Fibroblast of the conjunctiva (primary cell): ENCODE measurements around the gene TPT1.
"Not testable (repeated sequence)": the region's sequence is repeated elsewhere in the genome, so short reads cannot be mapped to it uniquely, and the experiment has no call there.

Experiments used
- DNase-seq: peaks from one replicate; pipeline ENCODE4 v3.0.0-alpha.2; 2010; ENCODE audit warnings: low read depth

The TPT1 gene

GRCh38 chr13:45341034-45341798 is at the start of gene TPT1:
Gene TPT1 (minus strand): TSS chr13:45341183. CDS start chr13:45341069, 114 bp downstream.
- peak; percentile 99 for DNase-seq

- not testable (repeated sequence) for DNase-seq
Measured at GRCh38 chr13:45390348-45390747, 49.4 kb upstream of the TPT1 start.

GRCh38 chr13:45388664-45389063 is 47.7 kb upstream of the TPT1 start:
- no peak for DNase-seq

DNA sequence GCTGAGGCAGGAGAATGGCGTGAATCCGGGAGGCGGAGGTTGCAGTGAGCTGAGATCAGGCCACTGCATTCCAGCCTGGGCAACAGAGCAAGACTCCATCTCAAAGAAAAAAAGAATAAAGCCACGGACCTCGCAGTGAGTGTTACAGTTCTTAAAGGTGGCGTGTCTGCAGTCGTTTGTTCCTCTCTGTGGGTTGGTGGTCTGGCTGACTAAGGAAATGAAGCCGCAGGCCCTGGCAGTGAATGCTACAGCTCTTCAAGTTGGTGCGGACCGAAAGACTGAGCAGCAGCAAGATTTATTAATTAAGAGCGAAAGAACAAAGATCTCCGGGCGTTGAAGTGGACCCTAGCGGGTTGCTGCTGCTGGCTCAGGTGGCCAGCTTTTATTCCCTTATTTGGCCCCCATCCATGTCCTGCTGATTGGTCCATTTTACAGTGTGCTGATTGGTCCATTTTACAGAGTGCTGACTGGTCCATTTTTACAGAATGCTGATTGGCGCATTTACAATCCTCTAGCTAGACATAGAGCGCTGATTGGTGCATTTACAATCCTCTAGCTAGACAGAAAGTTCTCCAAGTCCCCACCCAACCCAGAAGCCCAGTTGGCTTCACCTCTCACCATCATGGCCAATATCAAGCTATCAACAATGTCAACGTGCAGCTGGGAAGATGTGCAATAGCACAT is 46.1 kb upstream of the TPT1 start:
- DNase-seq, result not testable (repeated sequence)

DNA sequence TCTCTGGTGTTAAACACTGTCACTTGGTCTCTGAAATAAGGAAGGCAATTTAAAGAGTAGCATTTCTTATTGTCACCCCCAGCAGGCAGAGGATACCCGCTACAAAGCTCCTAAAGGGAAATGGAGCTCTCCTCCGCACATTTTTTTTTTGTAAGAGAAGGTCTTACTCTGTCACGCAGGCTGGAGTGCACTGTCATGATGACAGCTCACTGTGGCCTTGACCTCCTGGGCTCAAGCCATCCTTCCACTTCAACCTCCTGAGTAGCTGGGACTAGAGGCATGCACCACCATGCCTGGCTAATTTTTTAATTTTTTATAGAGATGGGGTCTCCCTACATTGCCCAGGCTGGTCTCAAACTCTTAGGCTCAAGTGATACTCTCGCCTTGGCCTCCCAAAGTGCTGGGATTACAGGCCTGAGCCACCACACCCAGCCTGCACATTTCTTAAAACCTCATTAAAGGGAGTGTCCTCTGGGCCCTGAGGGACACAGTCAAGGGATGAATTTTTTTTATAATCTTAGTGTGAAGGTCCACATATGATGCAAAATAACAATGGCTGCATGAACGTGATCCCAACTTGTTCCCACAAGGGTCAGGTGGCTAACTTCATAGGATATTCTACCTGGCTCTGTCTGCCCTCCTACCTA is 45.0 kb upstream of the TPT1 start:
- DNase-seq, result no peak

GRCh38 chr13:45385320-45385719 is 44.3 kb upstream of the TPT1 start:
- DNase-seq, result no peak

DNA sequence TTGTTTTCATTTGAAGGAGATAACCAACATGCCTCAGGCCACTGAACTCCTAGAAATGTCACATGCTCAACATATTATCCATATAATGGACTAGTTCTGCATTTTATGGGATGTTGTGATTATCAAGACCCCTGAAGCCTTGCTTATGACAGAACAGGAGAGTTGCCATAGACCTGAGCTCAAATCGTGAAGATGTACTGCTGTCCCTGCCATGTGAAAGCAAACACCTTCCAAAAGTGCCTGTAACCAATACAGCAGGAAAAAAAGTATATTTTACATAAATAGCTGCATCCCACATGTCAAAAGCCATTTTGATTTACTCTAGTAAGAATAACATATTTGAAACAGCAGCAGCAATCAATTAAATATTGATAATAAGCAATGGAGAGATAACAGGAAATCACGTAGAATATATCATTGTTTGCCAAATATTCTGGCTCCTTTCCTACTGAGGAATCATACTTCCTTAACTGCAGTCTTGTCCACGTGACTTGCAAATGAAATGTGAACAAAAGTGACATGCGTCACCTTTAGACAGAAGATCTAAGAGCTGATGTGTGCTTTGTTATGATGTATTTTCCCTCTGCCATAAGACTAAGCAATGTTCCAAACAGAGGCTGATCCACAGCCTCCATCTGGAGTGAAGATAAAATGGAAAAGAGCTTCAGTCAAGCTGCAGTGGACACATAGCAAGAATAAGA is 43.6 kb upstream of the TPT1 start:
- DNase-seq, result no peak

GRCh38 chr13:45382739-45383138 is 41.8 kb upstream of the TPT1 start:
- not testable (repeated sequence) for DNase-seq

DNA sequence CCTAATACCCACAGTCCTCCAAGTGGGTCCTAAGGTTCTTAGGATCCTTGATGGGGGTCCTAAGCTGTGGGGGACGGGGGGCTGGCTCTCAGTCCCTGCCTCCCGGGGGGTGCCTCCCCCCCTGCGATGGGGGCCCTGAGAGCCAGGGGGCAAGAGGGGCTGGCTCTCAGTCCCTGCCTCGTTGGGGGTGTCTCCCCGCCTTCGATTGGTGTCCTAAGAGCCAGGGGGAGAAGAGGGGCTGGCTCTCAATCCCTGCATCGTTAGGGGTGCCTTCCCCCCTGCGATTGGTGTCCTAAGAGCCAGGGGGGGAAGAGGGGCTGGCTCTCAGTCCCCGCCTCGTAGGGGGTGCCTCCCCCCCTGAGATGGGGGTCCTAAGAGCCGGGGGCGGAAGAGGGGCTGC is 40.2 kb upstream of the TPT1 start:
- no peak for DNase-seq

- not testable (repeated sequence) for DNase-seq
Measured at GRCh38 chr13:45380708-45381107, 39.7 kb upstream of the TPT1 start.

GRCh38 chr13:45379516-45379915 is 38.5 kb upstream of the TPT1 start:
- DNase-seq, result not testable (repeated sequence)

- not testable (repeated sequence) for DNase-seq
Measured at GRCh38 chr13:45378786-45379185, 37.8 kb upstream of the TPT1 start.

DNA sequence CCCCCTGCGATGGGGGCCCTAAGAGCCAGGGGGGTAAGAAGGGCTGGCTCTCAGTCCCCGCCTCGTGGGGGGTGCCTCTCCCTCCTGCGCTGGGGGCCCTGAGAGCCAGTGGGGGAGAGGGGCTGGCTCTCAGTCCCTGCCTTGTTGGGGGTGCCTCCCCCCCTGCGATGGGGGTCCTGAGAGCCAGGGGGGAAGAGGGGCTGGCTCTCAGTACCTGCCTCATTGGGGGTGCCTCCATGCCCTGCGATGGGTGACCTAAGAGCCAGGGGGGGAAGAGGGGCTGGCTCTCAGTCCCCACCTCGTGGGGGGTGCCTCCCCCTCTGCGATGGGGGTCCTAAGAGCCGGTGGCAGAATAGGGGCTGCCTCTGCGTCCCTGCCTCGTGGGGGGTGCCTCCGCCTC is 36.3 kb upstream of the TPT1 start:
- not testable (repeated sequence) for DNase-seq

GRCh38 chr13:45376651-45377050 is 35.7 kb upstream of the TPT1 start:
- not testable (repeated sequence) for DNase-seq

DNA sequence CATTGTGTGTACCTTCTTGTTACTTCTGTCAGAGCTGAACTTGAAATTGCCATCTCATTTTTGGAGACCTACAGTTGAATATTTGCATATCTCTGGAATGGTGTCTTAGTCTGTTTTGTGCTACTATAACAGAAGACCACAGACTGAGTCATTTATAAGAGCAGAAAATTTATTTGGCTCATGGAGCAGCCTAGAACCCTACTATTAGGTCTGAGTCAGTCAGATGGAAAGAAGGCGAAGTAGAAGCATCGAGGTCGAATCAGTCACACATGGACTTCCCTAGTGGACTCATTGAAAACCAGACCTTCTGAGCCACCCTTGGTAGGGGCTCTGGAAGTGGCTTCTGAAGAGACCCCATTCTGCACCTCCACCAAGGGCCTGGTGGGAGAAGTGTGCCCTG is 33.9 kb upstream of the TPT1 start:
- no peak for DNase-seq

GRCh38 chr13:45373162-45373547 is 32.2 kb upstream of the TPT1 start:
- no peak for DNase-seq

DNA sequence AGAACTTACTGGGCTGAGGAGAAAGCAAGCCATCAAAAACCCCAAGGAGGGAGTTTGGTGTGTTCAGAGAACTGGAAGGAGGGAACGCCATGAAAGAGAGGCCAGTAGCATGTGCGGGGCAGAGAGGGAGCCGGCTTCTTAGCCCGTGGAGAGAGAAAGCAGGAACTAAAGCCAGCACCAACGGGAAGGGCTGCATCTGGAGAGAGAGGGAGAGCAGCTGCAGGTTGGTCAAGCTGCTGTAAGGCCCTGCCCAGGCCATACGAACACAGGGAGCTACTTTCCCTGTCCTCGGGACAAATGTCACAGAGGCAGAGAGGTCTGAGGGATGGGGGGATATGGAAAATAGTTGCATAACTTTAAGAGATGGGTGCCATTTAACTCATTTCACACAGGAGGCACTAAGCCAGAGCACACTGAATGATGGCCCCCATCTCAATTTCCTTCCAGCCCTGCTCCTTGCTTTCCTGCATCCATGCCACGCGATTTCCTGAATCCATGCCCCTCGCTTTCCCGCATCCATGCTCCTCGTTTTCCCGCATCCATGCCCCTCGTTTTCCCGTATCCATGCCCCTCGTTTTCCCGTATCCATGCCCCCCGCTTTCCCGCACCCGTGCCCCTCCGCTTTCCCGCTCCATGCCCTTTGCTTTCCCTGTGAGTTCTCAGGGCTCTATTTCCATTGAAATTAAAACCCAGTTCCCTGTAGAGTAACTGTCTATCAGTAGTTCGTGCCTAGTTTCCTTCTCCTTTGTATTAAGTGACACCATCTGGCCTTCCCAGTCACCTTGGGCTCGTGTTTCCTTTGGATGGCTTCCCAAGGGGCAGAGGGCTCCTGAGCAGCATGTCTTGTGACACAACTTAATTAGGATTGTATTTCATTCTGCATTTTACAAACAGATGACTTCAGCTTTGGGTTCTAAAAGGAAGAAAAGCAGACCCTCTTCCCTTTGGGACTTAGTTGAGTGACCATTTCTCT is 31.5 kb upstream of the TPT1 start:
- DNase-seq, result no peak

- DNase-seq, result peak; percentile 46
Measured at GRCh38 chr13:45370922-45371406, 30.0 kb upstream of the TPT1 start.

DNA sequence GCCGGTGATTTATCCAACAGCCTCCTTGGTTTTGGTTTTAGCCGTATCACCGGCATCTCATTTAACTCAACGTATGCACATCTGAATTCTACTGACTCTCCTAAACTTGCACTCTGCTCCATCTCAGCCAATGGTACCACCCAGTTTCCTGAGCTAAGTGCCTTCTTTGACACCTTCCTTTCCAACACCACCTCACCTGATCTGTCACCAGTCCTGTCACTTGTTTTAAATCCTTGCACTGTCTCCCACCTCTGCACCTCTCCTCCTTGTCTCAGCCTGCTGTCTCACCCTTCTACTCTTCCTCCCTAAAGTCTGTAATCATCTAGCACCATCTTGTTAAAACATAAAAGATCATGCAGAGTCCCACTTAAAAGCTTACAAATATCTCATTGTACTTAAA is 28.1 kb upstream of the TPT1 start:
- DNase-seq, result no peak

DNA sequence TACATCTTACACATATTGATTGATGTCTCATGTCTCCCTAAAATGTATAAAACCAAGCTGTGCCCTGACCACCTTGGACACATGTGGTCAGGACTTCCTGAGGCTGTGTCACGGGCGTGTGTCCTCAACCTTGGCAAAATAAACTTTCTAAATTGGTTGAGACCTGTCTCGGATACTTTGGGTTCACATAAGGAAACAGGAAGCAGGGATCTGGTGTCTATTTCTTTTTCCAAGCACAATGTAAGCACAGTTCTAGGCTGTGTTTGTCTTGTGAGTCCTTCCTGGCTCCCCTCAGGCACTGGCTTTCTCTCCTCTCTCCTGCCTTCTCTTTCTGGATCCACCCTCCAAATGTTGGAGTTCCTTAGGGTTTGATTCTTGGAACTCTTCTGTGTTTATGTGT is 27.6 kb upstream of the TPT1 start:
- DNase-seq, result no peak

DNA sequence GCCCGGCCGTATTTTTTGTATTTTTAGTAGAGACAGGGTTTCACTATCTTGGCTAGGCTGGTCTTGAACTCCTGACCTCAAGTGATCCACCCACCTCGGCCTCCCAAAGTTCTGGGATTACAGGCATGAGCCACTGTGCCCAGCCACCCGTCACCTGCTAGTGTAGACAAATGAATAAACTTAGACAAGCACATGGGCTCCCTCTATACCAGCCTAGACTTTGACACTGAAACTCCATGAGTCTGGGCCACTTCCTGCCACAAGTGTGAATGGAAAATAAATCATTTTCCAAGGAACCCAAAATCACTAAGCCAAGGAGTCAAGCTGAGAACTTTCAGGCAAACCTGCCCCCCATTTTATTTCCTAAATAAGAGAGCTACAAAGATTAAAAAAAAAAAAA is 27.0 kb upstream of the TPT1 start:
- no peak for DNase-seq
